PFSK-1 (cell line): ENCODE results near the gene DCC.

Source experiments
- FOXP2 ChIP-seq: optimal IDR thresholded peaks from 2 replicates; pipeline ENCODE3; 2011; ENCODE audit warnings: borderline replicate concordance, control low read depth, inconsistent platforms; ENCODE audit not compliant: insufficient read depth; ENCODE audit errors: extremely low read length, extremely low read depth
- POLR2AphosphoS5 ChIP-seq: IDR thresholded peaks from 2 replicates; pipeline ENCODE4 v1.6.1; 2012; ENCODE audit warnings: low read depth, mild to moderate bottlenecking, control low read depth, low read length, moderate library complexity
- REST ChIP-seq, 2 experiments: IDR thresholded peaks; 2 replicates each; pipeline versions ENCODE4 v1.6.1 to v1.8.0; 2011 to 2012; ENCODE audit warnings: low read depth in 2 of 2, low read length in 2 of 2, control low read depth in 1 of 2, inconsistent platforms in 1 of 2, mild to moderate bottlenecking in 1 of 2, moderate library complexity in 1 of 2; ENCODE audit not compliant: insufficient read depth in 1 of 2
- SIN3A ChIP-seq: IDR thresholded peaks from 2 replicates; pipeline ENCODE4 v1.6.1; 2012; ENCODE audit warnings: mild to moderate bottlenecking, low read length, moderate library complexity, borderline replicate concordance; ENCODE audit not compliant: insufficient read depth
- TAF1 ChIP-seq: IDR thresholded peaks from 2 replicates; pipeline ENCODE4 v1.6.1; 2012; ENCODE audit warnings: low read length, control low read depth, borderline replicate concordance; ENCODE audit not compliant: insufficient read depth

Gene DCC

GRCh38 chr18:52715421-52715820 lies 375.4 kb downstream of the DCC start:
- no peak for TF ChIP-seq FOXP2
- no peak for TF ChIP-seq POLR2AphosphoS5
- no peak for TF ChIP-seq REST (IDR thresholded peaks at IDR 0.05; ENCODE audit: insufficient read depth in 1 of 2, low read depth in 2 of 2, low read length in 2 of 2)
- no peak for TF ChIP-seq SIN3A
- no peak for TF ChIP-seq TAF1

GRCh38 chr18:52715991-52716390 lies 376.0 kb downstream of the DCC start:
- TF ChIP-seq POLR2AphosphoS5 (no peak), FOXP2 (no peak), REST (IDR thresholded peaks at IDR 0.05; ENCODE audit: insufficient read depth in 1 of 2, low read depth in 2 of 2, low read length in 2 of 2) (no peak), TAF1 (no peak), SIN3A (no peak)

GRCh38 chr18:52716973-52717372 lies 377.0 kb downstream of the DCC start:
- TF ChIP-seq REST (IDR thresholded peaks at IDR 0.05; ENCODE audit: insufficient read depth in 1 of 2, low read depth in 2 of 2, low read length in 2 of 2), result peak in 1 of 2 experiments; percentile 21; a peak in 1 of 4 replicates
- TF ChIP-seq SIN3A, result no peak

GRCh38 chr18:52722904-52723303 lies 382.9 kb downstream of the DCC start:
- TF ChIP-seq FOXP2 (no peak), SIN3A (no peak), REST (IDR thresholded peaks at IDR 0.05; ENCODE audit: insufficient read depth in 1 of 2, low read depth in 2 of 2, low read length in 2 of 2) (no peak), TAF1 (no peak), POLR2AphosphoS5 (no peak)

GRCh38 chr18:52723550-52723970 lies 383.6 kb downstream of the DCC start:
- TF ChIP-seq REST (IDR thresholded peaks at IDR 0.05; ENCODE audit: insufficient read depth in 1 of 2, low read depth in 2 of 2, low read length in 2 of 2), result no peak
- TF ChIP-seq FOXP2, result no peak
- TF ChIP-seq POLR2AphosphoS5, result no peak
- TF ChIP-seq SIN3A, result no peak
- TF ChIP-seq TAF1, result no peak
